Bronchial smooth muscle cell (primary cell): ENCODE results near the gene ARPC5. TPM values are rescaled to one million over a fixed set of nuclear protein-coding genes. Genes with fewer than 3 reads are reported as not detected.

Source experiments
- total RNA-seq: library from RNA; depleted of rRNA; stranded (reverse); fragments of >200 nt; gene quantifications from 2 replicates; pipeline ENCODE4 v1.2.1, GENCODE V29; 2014

The ARPC5 gene
- total RNA-seq = 150 and 176 TPM in 2 replicates

DNA sequence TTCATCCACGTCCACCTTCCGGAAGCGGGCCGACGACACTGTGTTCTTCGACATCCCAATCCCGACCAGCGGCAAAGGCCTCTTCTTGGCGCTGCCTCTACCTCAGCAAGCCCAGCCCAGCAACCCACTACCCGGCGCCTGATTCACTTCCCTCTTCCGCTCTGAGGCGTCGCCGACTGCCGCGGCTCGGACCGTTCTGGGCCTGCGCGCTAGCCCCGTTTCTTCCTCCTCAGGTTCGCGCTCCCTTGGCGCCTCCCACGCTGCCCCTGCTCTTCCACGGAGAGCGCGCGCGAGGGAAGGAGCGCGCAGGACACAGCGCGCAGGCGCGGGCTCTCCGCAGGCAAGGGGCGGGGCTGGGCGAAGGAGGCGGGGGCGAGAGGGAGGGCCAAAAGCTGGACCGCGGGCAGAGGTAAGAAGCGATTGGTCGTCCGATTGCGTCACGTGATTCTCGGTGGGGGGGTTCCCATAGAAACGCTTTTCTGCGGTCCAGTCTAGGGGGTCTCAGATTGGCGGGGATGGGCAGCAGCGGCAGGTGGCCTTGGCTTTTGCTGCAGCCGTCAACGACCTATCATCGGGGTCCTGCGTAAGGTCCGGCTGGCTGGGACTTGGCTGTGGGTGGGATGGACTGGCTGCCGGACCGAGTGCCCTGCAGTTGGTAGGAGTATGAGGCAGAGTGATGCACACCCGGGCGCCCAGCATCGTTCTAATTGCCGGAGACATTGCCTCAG lies at the start of gene ARPC5:
Gene ARPC5, minus strand, starts transcription at position 178 of the 728 bp plus-strand sequence. Its CDS starts 124 bp downstream, at position 54.

DNA sequence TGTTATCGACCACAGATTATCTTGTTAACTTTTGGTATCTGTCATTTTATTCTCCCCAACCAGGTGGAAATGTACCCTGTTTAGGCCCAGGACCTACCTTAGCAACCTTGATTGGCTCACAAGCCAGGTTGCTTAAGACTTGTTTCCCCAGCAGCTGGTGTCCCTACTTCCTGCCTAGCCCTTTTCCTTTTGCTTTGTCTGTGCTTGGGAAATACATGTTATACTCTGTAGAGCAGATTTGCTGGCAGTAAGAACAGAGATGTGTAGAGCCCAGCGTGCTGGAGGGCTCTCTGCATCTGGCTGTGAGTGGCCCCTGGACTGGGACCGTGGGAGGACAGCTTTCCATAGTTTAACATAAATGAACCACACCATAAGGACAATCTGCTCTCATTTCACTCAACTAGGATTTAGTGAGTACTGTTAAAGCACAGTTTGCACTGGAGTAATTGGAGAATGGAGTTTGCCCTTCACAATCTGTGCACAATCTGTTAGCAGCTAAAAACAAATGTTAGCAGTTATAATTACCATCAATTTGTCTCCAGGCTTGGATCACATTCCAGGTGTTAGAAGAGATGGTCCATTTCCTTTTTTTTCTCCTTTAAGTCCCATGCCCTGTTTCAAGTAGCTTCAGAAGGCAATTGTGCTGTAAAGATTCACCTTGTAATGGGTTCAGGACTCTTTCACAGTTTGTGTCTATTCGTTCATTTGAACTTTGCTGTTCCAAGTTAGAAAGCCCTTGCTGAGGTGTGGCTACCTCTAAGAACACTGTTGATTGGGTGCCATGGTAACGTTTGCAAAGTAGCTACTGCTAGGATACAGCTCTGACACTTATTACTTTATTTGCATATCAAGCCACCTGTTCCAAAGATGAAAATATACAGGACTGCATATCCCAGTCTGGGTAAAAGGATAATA lies 17.2 kb upstream of the ARPC5 start, which contains the start of gene APOBEC4:
Gene APOBEC4, minus strand, starts transcription at position 770 of the 915 bp plus-strand sequence. CDS start 4,535 bp downstream, outside the sequence.

DNA sequence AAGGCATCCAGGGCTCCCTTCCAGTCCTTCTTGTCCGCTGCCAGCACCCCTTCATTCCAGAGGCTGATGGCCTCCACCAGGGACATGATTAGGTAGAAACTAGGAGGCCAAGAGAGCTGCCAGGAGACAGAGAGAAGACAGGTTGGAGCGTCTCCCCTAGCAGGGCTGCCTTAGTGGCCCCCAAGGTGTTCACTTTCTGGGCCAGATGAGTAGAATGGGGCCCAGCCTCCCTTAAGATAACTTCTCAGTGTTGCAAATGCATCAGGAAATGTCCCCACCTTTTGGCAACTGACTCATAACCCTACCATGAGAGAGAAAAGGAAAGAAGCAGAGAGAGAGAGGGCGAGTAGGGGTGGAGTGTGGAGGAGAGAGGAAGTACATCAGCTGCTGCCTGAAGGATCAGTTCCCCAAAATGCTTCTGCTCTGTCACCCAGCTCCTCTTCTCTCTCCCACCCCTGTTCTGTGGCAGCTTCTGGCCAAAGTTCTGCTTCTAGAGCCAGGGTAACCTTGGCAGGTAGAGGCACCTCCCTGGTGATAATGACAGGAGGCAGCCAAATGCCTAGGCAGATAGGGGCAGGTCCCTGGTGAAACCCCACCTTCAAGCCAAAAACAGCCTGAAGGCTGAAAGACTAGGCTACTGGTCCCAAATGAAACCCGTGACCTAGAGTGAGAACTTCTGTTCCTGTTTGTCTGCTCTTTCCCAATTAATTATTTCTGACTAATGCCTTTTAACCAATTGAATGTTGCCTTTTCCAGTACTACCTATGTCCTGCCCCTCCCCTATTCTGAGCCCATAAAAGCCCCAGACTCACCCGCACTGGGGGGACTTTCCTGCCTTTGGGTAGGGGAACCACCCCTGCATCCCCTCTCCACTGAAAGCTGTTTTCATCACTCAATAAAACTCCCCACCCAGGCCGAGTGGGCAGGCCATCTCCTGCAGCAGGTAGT lies 45.1 kb downstream of the ARPC5 start, which contains the start of gene NCF2:
Gene NCF2, minus strand, starts transcription at position 216 of the 948 bp plus-strand sequence. Its CDS starts 130 bp downstream, at position 86.

Other genes starting within 250 kb of the ARPC5 start
- under 0.01 TPM in 2 replicates for gene NMNAT2, start 217.4 kb downstream of the ARPC5 start, total RNA-seq
- gene SMG7, start 163.3 kb downstream of the ARPC5 start, total RNA-seq = 9.3 and 11.7 TPM in 2 replicates
- gene NCF2, start 45.3 kb downstream of the ARPC5 start, total RNA-seq = 0.16 and 0.17 TPM in 2 replicates
- not detected in 2 replicates for gene APOBEC4, start 17.5 kb upstream of the ARPC5 start, total RNA-seq
- 22.2 and 22.7 TPM in 2 replicates for gene RGL1, start 169.3 kb upstream of the ARPC5 start, total RNA-seq